Measurements from ENCODE around the gene NFIA. TPM values are rescaled to one million over a fixed set of nuclear protein-coding genes. Genes with fewer than 3 reads are reported as not detected.

Gene NFIA
- total RNA-seq, 1 experiment from 2014 or later: 0.47 TPM

GRCh38 chr1:61436491-61437120 lies 354.2 kb downstream of the NFIA start:
- in situ Hi-C loops (cut with HindIII; ENCODE audit: low sequenced_read_pairs): no loop called here
- no peak for DNase-seq (ENCODE audit: low spot score)

GRCh38 chr1:61439234-61439633 lies 356.9 kb downstream of the NFIA start:
- in situ Hi-C loops (cut with HindIII; ENCODE audit: low sequenced_read_pairs): no loop called here
- DNase-seq (ENCODE audit: low spot score): no peak

- in situ Hi-C loops (cut with HindIII; ENCODE audit: low sequenced_read_pairs): no loop called here
- DNase-seq (ENCODE audit: low spot score): no peak
Measured at GRCh38 chr1:61441723-61442262, 359.4 kb downstream of the NFIA start.

GRCh38 chr1:61442544-61442943 lies 360.2 kb downstream of the NFIA start:
- in situ Hi-C loops (cut with HindIII; ENCODE audit: low sequenced_read_pairs): no loop called here
- no peak for DNase-seq (ENCODE audit: low spot score)

- in situ Hi-C loops (cut with HindIII; ENCODE audit: low sequenced_read_pairs): no loop called here
- DNase-seq (ENCODE audit: low spot score): no peak
Measured at GRCh38 chr1:61444288-61444687, 361.9 kb downstream of the NFIA start.

GRCh38 chr1:61445269-61445825 lies 363.0 kb downstream of the NFIA start:
- DNase-seq (ENCODE audit: low spot score): no peak
- in situ Hi-C loops (cut with HindIII; ENCODE audit: low sequenced_read_pairs): no loop called here

- DNase-seq (ENCODE audit: low spot score): peak; percentile 72
- in situ Hi-C loops (cut with HindIII; ENCODE audit: low sequenced_read_pairs): no loop called here
Measured at GRCh38 chr1:61446531-61446991, 364.2 kb downstream of the NFIA start.

- DNase-seq (ENCODE audit: low spot score): no peak
Measured at GRCh38 chr1:61447106-61447967, 365.0 kb downstream of the NFIA start.

GRCh38 chr1:61447968-61448430 lies 365.6 kb downstream of the NFIA start:
- in situ Hi-C loops (cut with HindIII; ENCODE audit: low sequenced_read_pairs): no loop called here
- DNase-seq (ENCODE audit: low spot score): no peak

More at GRCh38 chr1:61447106-61447967, 365.0 kb downstream of the NFIA start:
- in situ Hi-C loops (cut with HindIII; ENCODE audit: low sequenced_read_pairs): no loop called here

- in situ Hi-C loops (cut with HindIII; ENCODE audit: low sequenced_read_pairs): no loop called here
- DNase-seq (ENCODE audit: low spot score): no peak
Measured at GRCh38 chr1:61448914-61449313, 366.6 kb downstream of the NFIA start.

GRCh38 chr1:61449410-61449809 lies 367.0 kb downstream of the NFIA start:
- in situ Hi-C loops (cut with HindIII; ENCODE audit: low sequenced_read_pairs): no loop called here

GRCh38 chr1:61450454-61450853 lies 368.1 kb downstream of the NFIA start:
- no peak for DNase-seq (ENCODE audit: low spot score)
- in situ Hi-C loops (cut with HindIII; ENCODE audit: low sequenced_read_pairs): no loop called here

More at GRCh38 chr1:61449410-61449809, 367.0 kb downstream of the NFIA start:
- DNase-seq (ENCODE audit: low spot score): no peak

GRCh38 chr1:61450872-61451571 lies 368.7 kb downstream of the NFIA start:
- in situ Hi-C loops (cut with HindIII; ENCODE audit: low sequenced_read_pairs): no loop called here

GRCh38 chr1:61451572-61451968 lies 369.2 kb downstream of the NFIA start:
- in situ Hi-C loops (cut with HindIII; ENCODE audit: low sequenced_read_pairs): no loop called here
- no peak for DNase-seq (ENCODE audit: low spot score)

More at GRCh38 chr1:61450872-61451571, 368.7 kb downstream of the NFIA start:
- DNase-seq (ENCODE audit: low spot score): peak; percentile 48

- no peak for DNase-seq (ENCODE audit: low spot score)
- in situ Hi-C loops (cut with HindIII; ENCODE audit: low sequenced_read_pairs): no loop called here
Measured at GRCh38 chr1:61452176-61453035, 370.0 kb downstream of the NFIA start.

GRCh38 chr1:61453111-61453961 lies 371.0 kb downstream of the NFIA start:
- in situ Hi-C loops (cut with HindIII; ENCODE audit: low sequenced_read_pairs): no loop called here
- peak; percentile 89 for DNase-seq (ENCODE audit: low spot score)

- DNase-seq (ENCODE audit: low spot score): no peak
- in situ Hi-C loops (cut with HindIII; ENCODE audit: low sequenced_read_pairs): no loop called here
Measured at GRCh38 chr1:61455400-61455799, 373.0 kb downstream of the NFIA start.
